HepG2 (cell line): ENCODE results near the gene NPIPB12. TPM values are rescaled to one million over a fixed set of nuclear protein-coding genes. Genes with fewer than 3 reads are reported as not detected.
"Not testable (repeated sequence)": the region's sequence is repeated elsewhere in the genome, so short reads cannot be mapped to it uniquely, and the experiment has no call there.

Experiments
- ATAC-seq: fragments of 200-7000 bp; cut with Tn5 transposase; 3 replicates; pipeline ENCODE4 v1.9.1; 2020; ENCODE audit warnings: mild to moderate bottlenecking, moderate library complexity
- Bru-seq: library from RNA; stranded (reverse); fragments of 400-500 nt; gene quantifications from one replicate; lab custom pipeline; 2021; lab: Mats Ljungman, UMichigan
- BruChase-seq, 2 experiments: library from RNA; stranded (reverse); fragments of 400-500 nt; gene quantifications; one replicate each; lab custom pipeline; 2021; lab: Mats Ljungman, UMichigan
- BruUV-seq: library from RNA; stranded (reverse); fragments of 400-500 nt; replicated peaks from 2 replicates; lab custom pipeline; 2021; lab: Mats Ljungman, UMichigan
- CTCF ChIA-PET: fragments of 300-600 bp; formaldehyde crosslinking; extraction: SDS; loops from one replicate; lab custom pipeline; 2021; ENCODE audit warnings: low total read pairs, inconsistent platforms, low intra/inter-chr PET ratio; lab: Yijun Ruan, JAX
- POLR2A ChIA-PET: fragments of 350-600 bp; sonication (Branson Sonifier 250); formaldehyde crosslinking; loops from one replicate; lab custom pipeline; 2020; ENCODE audit warnings: antibody characterized with exemption, inconsistent platforms; lab: Yijun Ruan, JAX
- DNase-seq: peaks from one replicate; pipeline ENCODE4 v3.0.0-alpha.2; 2015; ENCODE audit warnings: low spot score
- FAIRE-seq: peaks from 3 replicates; lab custom pipeline; 2011; peaks lifted over from hg19 to GRCh38; lab: Jason Lieb, UNC
- H2AFZ ChIP-seq: one replicate; pipeline ENCODE4 v1.6.1; 2011; ENCODE audit warnings: low read length, inconsistent platforms
- H3K27ac ChIP-seq: fragments of 300-600 bp; 3 replicates; pipeline ENCODE4 v1.8.0; 2011; ENCODE audit warnings: mixed run types, mild to moderate bottlenecking, mixed read lengths, low read length, inconsistent platforms; ENCODE audit not compliant: insufficient read depth; ENCODE audit errors: extremely low read length
- H3K27me3 ChIP-seq, 2 experiments: fragments of 200-600 bp in 1 of 2; 2 replicates in 1 of 2; 3 replicates in 1 of 2; pipeline versions ENCODE4 v1.6.0 to v1.8.0; 2011; ENCODE audit warnings: low read length in 2 of 2, mild to moderate bottlenecking in 2 of 2, moderate library complexity in 2 of 2, inconsistent platforms in 1 of 2; ENCODE audit not compliant: insufficient read depth in 2 of 2, control insufficient read depth in 1 of 2
- H3K36me3 ChIP-seq, 2 experiments: fragments of 200-600 bp in 1 of 2; replicated peaks in 1 of 2; 2 replicates in 1 of 2; 3 replicates in 1 of 2; pipeline versions ENCODE4 v1.5.1 to v1.8.0; 2011; ENCODE audit warnings: low read length in 2 of 2, inconsistent platforms in 1 of 2; ENCODE audit not compliant: insufficient read depth in 2 of 2, control insufficient read depth in 1 of 2
- H3K4me1 ChIP-seq: 2 replicates; pipeline ENCODE4 v1.5.1; 2012; ENCODE audit warnings: low read length, inconsistent platforms; ENCODE audit not compliant: insufficient read depth
- H3K4me2 ChIP-seq: 2 replicates; pipeline ENCODE4 v1.6.0; 2011; ENCODE audit warnings: low read depth, low read length, inconsistent platforms
- H3K4me3 ChIP-seq, 3 experiments: fragments of 200-600 bp in 1 of 3; sonication (generic), shearing (Covaris generic) in 1 of 3; replicated peaks in 1 of 3; 2 replicates each; pipeline ENCODE4 v1.5.1; 2011 to 2016; ENCODE audit warnings: low read length in 3 of 3, inconsistent platforms in 2 of 3, low read depth in 2 of 3, mild to moderate bottlenecking in 2 of 3, control low read depth in 1 of 3, mixed read lengths in 1 of 3; ENCODE audit not compliant: insufficient read depth in 1 of 3
- H3K79me2 ChIP-seq: one replicate; pipeline ENCODE4 v1.6.1; 2011; ENCODE audit warnings: low read length, inconsistent platforms; ENCODE audit not compliant: insufficient read depth
- H3K9ac ChIP-seq: 2 replicates; pipeline ENCODE4 v1.6.0; 2011; ENCODE audit warnings: mild to moderate bottlenecking, low read depth, low read length, inconsistent platforms; ENCODE audit not compliant: insufficient read depth
- H3K9me3 ChIP-seq: 2 replicates; pipeline ENCODE4 v1.5.1; 2012; ENCODE audit warnings: mild to moderate bottlenecking, low read length
- H4K20me1 ChIP-seq: 2 replicates; pipeline ENCODE4 v1.6.0; 2011; ENCODE audit warnings: inconsistent platforms, mild to moderate bottlenecking, low read length, moderate library complexity; ENCODE audit not compliant: insufficient read depth
- ARID5B ChIP-seq: IDR thresholded peaks from 2 replicates; pipeline ENCODE4 v1.4.0; 2020; ENCODE audit warnings: mild to moderate bottlenecking, missing genetic modification reagents
- NR2F6 ChIP-seq, 2 experiments: IDR thresholded peaks; 2 replicates each; pipeline ENCODE4 v1.6.1; 2016; ENCODE audit warnings: antibody characterized with exemption in 1 of 2, mild to moderate bottlenecking in 1 of 2
- RFXAP ChIP-seq: sonication (generic); formaldehyde crosslinking; IDR thresholded peaks from 2 replicates; pipeline ENCODE4 v1.4.0; 2020; ENCODE audit warnings: missing genetic modification reagents, borderline replicate concordance
- SOX13 ChIP-seq, 3 experiments: fragments of 450-650 bp in 1 of 3; sonication (generic) in 1 of 3; formaldehyde crosslinking in 1 of 3; IDR thresholded peaks in 2 of 3; conservative IDR thresholded peaks in 1 of 3; 2 replicates each; pipeline versions ENCODE4 v1.5.0 to v1.6.1; 2016 to 2020; ENCODE audit warnings: antibody characterized with exemption in 1 of 3, mild to moderate bottlenecking in 1 of 3, missing compliant biosample characterization in 1 of 3, missing genetic modification reagents in 1 of 3, moderate library complexity in 1 of 3
- WGBS: methylation state at CpG from one replicate; pipeline ENCODE4 v1.1.6; 2017; ENCODE audit warnings: low lambda C conversion rate; 5-methylcytosine and 5-hydroxymethylcytosine counted together
- in situ Hi-C: cut with HindIII; loops from 2 replicates; pipeline ENCODE4 v1.10.0; 2017; ENCODE audit warnings: low pct_unique_long_range_greater_than_20kb; ENCODE audit not compliant: extremely low pct_ligation_motif_present
- intact Hi-C: fragments of 100-400 bp; cut with micrococcal nuclease; formaldehyde crosslinking; loops from one replicate; pipeline ENCODE4 v1.10.0; 2022; ENCODE audit not compliant: unreplicated experiment
- long read RNA-seq, 2 experiments: library from RNA in 1 of 2; library from polyadenylated mRNA in 1 of 2; stranded (forward) in 1 of 2; unstranded in 1 of 2; transcript quantifications; one replicate each; pipeline ENCODE4 v2.0.0, GENCODE V29; 2019 to 2022
- polyA minus RNA-seq, 3 experiments: library from RNA; depleted of rRNA, polyadenylated mRNA; stranded (reverse); fragments of >200 nt; gene quantifications; 2 replicates each; pipeline ENCODE4 v1.2.3, GENCODE V29; 2011; ENCODE audit warnings: low replicate concordance in 1 of 3
- polyA plus RNA-seq, 8 experiments: library from polyadenylated mRNA; depleted of rRNA in 3 of 8; stranded (reverse) in 7 of 8; unstranded in 1 of 8; fragments of >200 nt; fragmentation: Illumina TruSeq in 4 of 8; extraction: Trizol in 4 of 8; gene quantifications; 2 replicates each; pipeline versions ENCODE4 v1.2.1 to v1.2.3, GENCODE V29; 2011 to 2016; ENCODE audit warnings: low read depth in 4 of 8, missing spikeins in 1 of 8, mixed read lengths in 1 of 8; ENCODE audit not compliant: insufficient read depth in 1 of 8
- total RNA-seq, 5 experiments: library from RNA; depleted of rRNA; stranded (reverse); fragments of >200 nt; fragmentation: Illumina TruSeq; extraction: Trizol; gene quantifications; 2 replicates each; pipeline ENCODE4 v1.2.3, GENCODE V29; 2016; ENCODE audit warnings: low read depth in 1 of 5

NPIPB12 gene
- total RNA-seq (2016; rRNA removed; fragmentation: Illumina TruSeq; extraction: Trizol): 10.8 and 12.4 TPM in 2 replicates
- total RNA-seq (2016; cell fraction: cytosol; rRNA removed; fragmentation: Illumina TruSeq; extraction: Trizol; ENCODE audit: low read depth): 6.9 and 8.2 TPM in 2 replicates
- 8.2 and 10.8 TPM in 2 replicates for total RNA-seq (2016; cell fraction: insoluble cytoplasmic fraction; rRNA removed; fragmentation: Illumina TruSeq; extraction: Trizol)
- 6.1 and 9.4 TPM in 2 replicates for total RNA-seq (2016; cell fraction: membrane; rRNA removed; fragmentation: Illumina TruSeq; extraction: Trizol)
- total RNA-seq (2016; cell fraction: nucleus; rRNA removed; fragmentation: Illumina TruSeq; extraction: Trizol): 30.3 and 43.1 TPM in 2 replicates
- polyA plus RNA-seq (2011; rRNA removed): 21.3 and 28.7 TPM in 2 replicates
- polyA plus RNA-seq (2011; cell fraction: cytosol; rRNA removed): 2.8 and 5.8 TPM in 2 replicates
- polyA plus RNA-seq (2011; cell fraction: nucleus; rRNA removed): 101 and 105 TPM in 2 replicates
- 55.6 and 56.3 TPM in 2 replicates for polyA plus RNA-seq (2012)
- 5.9 and 9.4 TPM in 2 replicates for polyA plus RNA-seq (2016; cell fraction: cytosol; fragmentation: Illumina TruSeq; extraction: Trizol; ENCODE audit: low read depth)
- polyA plus RNA-seq (2016; cell fraction: insoluble cytoplasmic fraction; fragmentation: Illumina TruSeq; extraction: Trizol; ENCODE audit: low read depth): 18.9 and 24.4 TPM in 2 replicates
- polyA plus RNA-seq (2016; cell fraction: membrane; fragmentation: Illumina TruSeq; extraction: Trizol; ENCODE audit: low read depth): 10.1 and 12.9 TPM in 2 replicates
- polyA plus RNA-seq (2016; cell fraction: nucleus; fragmentation: Illumina TruSeq; extraction: Trizol; ENCODE audit: insufficient read depth, low read depth): 289 and 371 TPM in 2 replicates
- 20.9 and 40.1 TPM in 2 replicates for polyA minus RNA-seq (2011; rRNA and poly(A)+ RNA removed; ENCODE audit: low replicate concordance)
- polyA minus RNA-seq (2011; cell fraction: cytosol; rRNA and poly(A)+ RNA removed): 6.9 and 13.2 TPM in 2 replicates
- polyA minus RNA-seq (2011; cell fraction: nucleus; rRNA and poly(A)+ RNA removed): 141 and 143 TPM in 2 replicates
- Bru-seq, nascent RNA: percentile 45 among the genes with signal in this experiment
- BruChase-seq, experiment 1, labeled RNA remaining after a 6-hour chase: percentile 63 among the genes with signal in this experiment
- percentile 60 among the genes with signal in this experiment for BruChase-seq, experiment 2, labeled RNA remaining after a 2-hour chase
- long read RNA-seq, experiment 1: 0 reads
- long read RNA-seq, experiment 2: 0 reads

- H3K79me2 ChIP-seq, CTCF ChIA-PET, H3K27ac ChIP-seq, H3K9me3 ChIP-seq, ATAC-seq, H3K9ac ChIP-seq, DNase-seq, in situ Hi-C loops, FAIRE-seq, intact Hi-C loops, H3K36me3 ChIP-seq, H3K4me2 ChIP-seq, H4K20me1 ChIP-seq, POLR2A ChIA-PET, BruUV-seq, H3K4me1 ChIP-seq, H3K27me3 ChIP-seq, H2AFZ ChIP-seq, H3K4me3 ChIP-seq: not testable (repeated sequence)
- no CpG with 5 or more reads among the region's 6 CpGs for WGBS
Observed at GRCh38 chr16:29506308-29506707, at the start of gene NPIPB12. Gene NPIPB12, minus strand, starts transcription at chr16:29506408.

GRCh38 chr16:29521520-29521919, 15.3 kb upstream of the NPIPB12 start:
- H3K4me3 ChIP-seq; H3K79me2 ChIP-seq; H3K27ac ChIP-seq; ATAC-seq; in situ Hi-C loops; FAIRE-seq; DNase-seq; CTCF ChIA-PET; H2AFZ ChIP-seq; intact Hi-C loops; POLR2A ChIA-PET; H4K20me1 ChIP-seq; H3K4me2 ChIP-seq; BruUV-seq; H3K9me3 ChIP-seq; H3K27me3 ChIP-seq; H3K9ac ChIP-seq; H3K36me3 ChIP-seq; H3K4me1 ChIP-seq; TF ChIP-seq NR2F6, SOX13 (IDR thresholded peaks at IDR 0.05): not testable (repeated sequence)
- WGBS: 0% methylated on average over 2 of the region's 5 CpGs
- TF ChIP-seq NR2F6 (CRISPR knock-in tag; IDR thresholded peaks at IDR 0.05): peak; percentile 38; the same call in 1 of the 2 replicates
- TF ChIP-seq SOX13 (CRISPR knock-in tag; conservative IDR thresholded peaks at IDR 0.05 in 1 of 2, IDR thresholded peaks at IDR 0.05 in 1 of 2): 0 out of 4 replicates have a peak, but pooled peaks of 1 of the 2 experiments have one; percentile 17
- 0 out of 2 replicates have a peak, but pooled peaks have one; percentile 26 for TF ChIP-seq RFXAP (CRISPR knock-in tag)
- TF ChIP-seq ARID5B: peak; percentile 19; the same call in 1 of the 2 replicates
- TF ChIP-seq, all 625 proteins: peak for 4; not testable (repeated sequence) for 621
